NT2/D1 (cell line): Measurements from ENCODE around the gene MAN1A1.

ENCODE experiments used
- DNase-seq: peaks from one replicate; pipeline ENCODE4 v3.0.0-alpha.2; 2011; ENCODE audit warnings: low read depth, low spot score
- H3K27me3 ChIP-seq: 2 replicates; pipeline ENCODE4 v1.6.0; 2011; ENCODE audit warnings: mild to moderate bottlenecking; ENCODE audit not compliant: insufficient read length, insufficient read depth
- H3K36me3 ChIP-seq: 2 replicates; pipeline ENCODE4 v1.6.1; 2011; ENCODE audit warnings: mild to moderate bottlenecking, low read length, mixed read lengths; ENCODE audit not compliant: insufficient read depth, insufficient read length
- H3K4me1 ChIP-seq: 2 replicates; pipeline ENCODE4 v1.5.1; 2011; ENCODE audit not compliant: insufficient read depth, insufficient read length
- H3K4me3 ChIP-seq: 2 replicates; pipeline ENCODE4 v1.5.1; 2011; ENCODE audit warnings: low read depth; ENCODE audit not compliant: insufficient read length
- H3K9ac ChIP-seq: 2 replicates; pipeline ENCODE4 v1.6.0; 2011; ENCODE audit warnings: low read depth; ENCODE audit not compliant: insufficient read length
- H3K9me3 ChIP-seq: 2 replicates; pipeline ENCODE4 v1.5.1; 2011; ENCODE audit warnings: mild to moderate bottlenecking, low read length; ENCODE audit not compliant: insufficient read depth
- SUZ12 ChIP-seq: IDR thresholded peaks from 2 replicates; pipeline ENCODE4 v1.6.1; 2011; ENCODE audit not compliant: insufficient read length, insufficient read depth; ENCODE audit errors: extremely low read depth
- YY1 ChIP-seq: IDR thresholded peaks from 2 replicates; pipeline ENCODE4 v1.6.1; 2011; ENCODE audit not compliant: insufficient read length, insufficient read depth
- ZNF274 ChIP-seq: IDR thresholded peaks from 2 replicates; pipeline ENCODE4 v1.6.1; 2011; ENCODE audit warnings: mild to moderate bottlenecking, low read depth, low read length

MAN1A1 gene

DNA sequence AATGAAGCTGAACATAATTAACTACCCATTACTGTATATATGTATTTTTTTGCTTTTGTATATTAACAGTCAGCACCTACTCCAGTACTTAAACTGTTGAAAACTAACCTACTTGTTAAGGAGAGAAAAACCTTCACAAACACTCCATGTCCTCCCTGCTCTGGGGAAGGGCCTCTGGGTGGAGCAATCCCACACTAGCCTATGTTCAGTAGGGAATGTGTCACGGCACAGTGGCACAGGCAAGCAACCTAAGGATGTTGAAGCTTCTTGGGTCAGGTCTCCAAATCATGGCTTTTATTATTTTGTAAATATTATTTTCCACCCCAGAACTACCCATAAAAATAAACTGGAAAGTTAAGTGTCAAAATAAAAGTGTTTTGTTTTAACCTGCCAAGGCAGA lies 5.3 kb downstream of the MAN1A1 start:
- Histone ChIP-seq H3K4me1 (no peaks in the 10 kb centered on the region), H3K36me3 (no peaks in the 10 kb centered on the region), H3K9ac (no peak overlapping the region), H3K4me3 (no peak overlapping the region), H3K27me3 (peaks cover 10% of the 10 kb centered on the region), H3K9me3 (no peaks in the 10 kb centered on the region)
- no peak for TF ChIP-seq ZNF274
- no peak for TF ChIP-seq YY1
- no peak for TF ChIP-seq SUZ12
- DNase-seq, result no peak

GRCh38 chr6:119343573-119344146 lies 5.9 kb downstream of the MAN1A1 start:
- no peak overlapping the region for H3K4me3 ChIP-seq
- H3K9ac ChIP-seq, result no peak overlapping the region
- H3K27me3 ChIP-seq, result peaks cover 10% of the 10 kb centered on the region
- no peak for TF ChIP-seq ZNF274
- TF ChIP-seq SUZ12, result no peak
- TF ChIP-seq YY1, result no peak
- H3K9me3 ChIP-seq, result no peaks in the 10 kb centered on the region
- no peak for DNase-seq
- H3K4me1 ChIP-seq, result no peaks in the 10 kb centered on the region
- no peaks in the 10 kb centered on the region for H3K36me3 ChIP-seq

DNA sequence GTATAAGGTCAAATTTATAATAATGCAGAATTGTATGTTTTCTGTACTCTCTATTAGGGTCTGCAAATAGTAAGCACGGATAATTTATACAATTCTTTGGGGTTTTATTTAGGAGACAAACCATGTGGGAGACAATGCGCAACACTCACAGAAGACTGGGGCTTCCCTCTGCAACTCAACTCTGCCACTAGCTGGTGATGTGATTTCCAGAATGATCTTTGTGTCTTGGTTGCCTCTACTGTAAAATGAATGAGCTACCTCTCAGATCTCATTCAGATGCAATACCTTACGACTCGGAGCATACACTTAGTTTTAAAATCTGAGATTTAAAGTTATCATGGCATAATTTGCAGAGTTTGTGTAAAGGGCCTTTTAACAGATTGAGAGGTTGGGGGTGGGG lies 6.4 kb downstream of the MAN1A1 start:
- no peak for DNase-seq

GRCh38 chr6:119342430-119342829 lies 7.1 kb downstream of the MAN1A1 start:
- H3K27me3 ChIP-seq, result no peaks in the 10 kb centered on the region
- no peaks in the 10 kb centered on the region for H3K9me3 ChIP-seq
- no peaks in the 10 kb centered on the region for H3K36me3 ChIP-seq
- no peak for DNase-seq
- TF ChIP-seq YY1, result no peak
- TF ChIP-seq SUZ12, result no peak
- TF ChIP-seq ZNF274, result no peak
- H3K9ac ChIP-seq, result no peak overlapping the region
- no peaks in the 10 kb centered on the region for H3K4me1 ChIP-seq
- H3K4me3 ChIP-seq, result no peak overlapping the region

More for the DNA sequence above, 6.4 kb downstream of the MAN1A1 start:
- Histone ChIP-seq H3K4me1 (no peaks in the 10 kb centered on the region), H3K27me3 (peaks cover 6% of the 10 kb centered on the region), H3K9me3 (no peaks in the 10 kb centered on the region), H3K36me3 (no peaks in the 10 kb centered on the region), H3K9ac (no peak overlapping the region), H3K4me3 (no peak overlapping the region)
- TF ChIP-seq SUZ12, result no peak
- TF ChIP-seq ZNF274, result no peak
- no peak for TF ChIP-seq YY1

- no peaks in the 10 kb centered on the region for H3K36me3 ChIP-seq
- no peaks in the 10 kb centered on the region for H3K9me3 ChIP-seq
- H3K27me3 ChIP-seq, result no peaks in the 10 kb centered on the region
- no peak overlapping the region for H3K9ac ChIP-seq
- H3K4me3 ChIP-seq, result no peak overlapping the region
- TF ChIP-seq SUZ12, result no peak
- no peak for TF ChIP-seq YY1
- no peak for TF ChIP-seq ZNF274
- no peak for DNase-seq
- H3K4me1 ChIP-seq, result no peaks in the 10 kb centered on the region
Observed at GRCh38 chr6:119340796-119341487, 8.6 kb downstream of the MAN1A1 start.

DNA sequence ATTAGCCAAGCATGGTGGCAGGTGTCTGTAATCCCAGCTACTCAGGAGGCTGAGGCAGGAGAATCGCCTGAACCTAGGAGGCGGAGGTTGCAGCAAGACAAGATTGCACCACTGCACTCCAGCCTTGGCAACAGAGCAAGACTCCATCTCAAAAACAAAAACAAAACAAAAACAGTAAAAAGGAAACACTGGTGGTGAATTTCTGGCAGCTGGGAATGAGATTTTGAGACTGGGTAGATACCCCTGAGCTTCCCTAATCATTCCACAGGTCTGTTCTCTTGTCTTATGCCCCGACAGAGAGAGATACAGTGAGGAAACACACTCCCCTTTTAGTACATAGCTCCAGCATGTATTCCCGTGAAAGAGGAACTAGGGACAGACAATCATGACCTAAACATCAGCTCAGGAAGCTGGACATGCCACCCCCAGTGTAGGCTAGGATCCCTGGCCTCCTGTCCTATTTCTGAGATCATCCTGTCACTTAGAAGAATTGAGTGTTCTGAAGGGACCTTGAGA lies 9.6 kb downstream of the MAN1A1 start:
- TF ChIP-seq SUZ12 (no peak), ZNF274 (no peak), YY1 (no peak)

GRCh38 chr6:119337762-119338161 lies 11.8 kb downstream of the MAN1A1 start:
- Histone ChIP-seq H3K36me3 (no peaks in the 10 kb centered on the region), H3K4me3 (no peak overlapping the region), H3K4me1 (no peaks in the 10 kb centered on the region), H3K27me3 (no peaks in the 10 kb centered on the region), H3K9me3 (no peaks in the 10 kb centered on the region), H3K9ac (no peak overlapping the region)
- TF ChIP-seq ZNF274 (no peak), YY1 (no peak), SUZ12 (no peak)
- DNase-seq, result no peak

More for the DNA sequence above, 9.6 kb downstream of the MAN1A1 start:
- no peaks in the 10 kb centered on the region for H3K9me3 ChIP-seq
- DNase-seq, result no peak
- H3K4me3 ChIP-seq, result no peak overlapping the region
- H3K9ac ChIP-seq, result no peak overlapping the region
- H3K27me3 ChIP-seq, result no peaks in the 10 kb centered on the region
- H3K36me3 ChIP-seq, result no peaks in the 10 kb centered on the region
- no peaks in the 10 kb centered on the region for H3K4me1 ChIP-seq

GRCh38 chr6:119337252-119337651 lies 12.3 kb downstream of the MAN1A1 start:
- Histone ChIP-seq H3K27me3 (no peaks in the 10 kb centered on the region), H3K9me3 (no peaks in the 10 kb centered on the region), H3K36me3 (no peaks in the 10 kb centered on the region), H3K4me1 (no peaks in the 10 kb centered on the region), H3K9ac (no peak overlapping the region), H3K4me3 (no peak overlapping the region)
- no peak for DNase-seq
- TF ChIP-seq YY1 (no peak), ZNF274 (no peak), SUZ12 (no peak)
